Panc1 (cell line): ENCODE measurements around the gene HACD4.

Experiments used
- SIN3A ChIP-seq: IDR thresholded peaks from 2 replicates; pipeline ENCODE4 v1.6.1; 2012; ENCODE audit warnings: low read depth, mild to moderate bottlenecking, low read length, moderate library complexity, borderline replicate concordance; ENCODE audit not compliant: insufficient read depth
- TF ChIP-seq, protein P1 (sequence below): fragments of 450-650 bp; IDR thresholded peaks from 2 replicates; pipeline ENCODE4 v1.5.1; 2017; ENCODE audit warnings: mild to moderate bottlenecking

DNA sequence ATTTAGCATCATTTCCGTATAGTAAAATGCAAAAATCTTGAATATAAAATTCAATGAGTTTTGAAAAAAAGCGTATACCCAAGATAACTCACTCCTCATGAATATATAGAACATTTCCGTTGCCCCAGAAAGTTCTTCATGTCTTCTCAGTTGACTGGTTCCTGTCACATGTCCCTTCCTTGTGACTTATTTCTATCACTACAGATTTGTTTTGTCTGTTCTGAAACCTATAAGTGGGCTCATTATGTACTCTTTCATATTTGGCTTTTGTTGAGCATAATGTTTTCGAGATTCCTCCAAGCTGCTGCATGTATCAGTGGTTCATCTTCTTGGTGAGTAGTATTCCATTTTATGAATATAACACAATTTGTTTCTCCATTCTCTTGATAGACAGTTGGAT lies 11.0 kb upstream of the HACD4 start:
- TF ChIP-seq, protein P1, sequence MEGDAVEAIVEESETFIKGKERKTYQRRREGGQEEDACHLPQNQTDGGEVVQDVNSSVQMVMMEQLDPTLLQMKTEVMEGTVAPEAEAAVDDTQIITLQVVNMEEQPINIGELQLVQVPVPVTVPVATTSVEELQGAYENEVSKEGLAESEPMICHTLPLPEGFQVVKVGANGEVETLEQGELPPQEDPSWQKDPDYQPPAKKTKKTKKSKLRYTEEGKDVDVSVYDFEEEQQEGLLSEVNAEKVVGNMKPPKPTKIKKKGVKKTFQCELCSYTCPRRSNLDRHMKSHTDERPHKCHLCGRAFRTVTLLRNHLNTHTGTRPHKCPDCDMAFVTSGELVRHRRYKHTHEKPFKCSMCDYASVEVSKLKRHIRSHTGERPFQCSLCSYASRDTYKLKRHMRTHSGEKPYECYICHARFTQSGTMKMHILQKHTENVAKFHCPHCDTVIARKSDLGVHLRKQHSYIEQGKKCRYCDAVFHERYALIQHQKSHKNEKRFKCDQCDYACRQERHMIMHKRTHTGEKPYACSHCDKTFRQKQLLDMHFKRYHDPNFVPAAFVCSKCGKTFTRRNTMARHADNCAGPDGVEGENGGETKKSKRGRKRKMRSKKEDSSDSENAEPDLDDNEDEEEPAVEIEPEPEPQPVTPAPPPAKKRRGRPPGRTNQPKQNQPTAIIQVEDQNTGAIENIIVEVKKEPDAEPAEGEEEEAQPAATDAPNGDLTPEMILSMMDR: no peak
- TF ChIP-seq SIN3A: no peak
